Upper lobe of left lung (tissue), 4 donors: ENCODE measurements around the gene TIGD1.

ENCODE experiments used
- CTCF ChIP-seq, 6 experiments: fragments of 450-650 bp in 4 of 6; fragments of 200-600 bp in 2 of 6; sonication (generic) in 2 of 6; IDR thresholded peaks; one replicate each; pipeline ENCODE4 v1.5.1; 2016 to 2019; ENCODE audit warnings: antibody characterized with exemption in 6 of 6
- EP300 ChIP-seq, 4 donors: sonication (generic); formaldehyde crosslinking; IDR thresholded peaks; one replicate each; pipeline ENCODE4 v1.5.1; 2017; ENCODE audit warnings: antibody characterized with exemption in 4 of 4, control low read depth in 2 of 4
- POLR2A ChIP-seq, 4 donors: fragments of 450-650 bp; IDR thresholded peaks; one replicate each; pipeline ENCODE4 v1.5.1; 2016 to 2017; ENCODE audit warnings: antibody characterized with exemption in 4 of 4, mild to moderate bottlenecking in 2 of 4
- POLR2AphosphoS5 ChIP-seq, 2 donors: sonication (generic); formaldehyde crosslinking; IDR thresholded peaks; one replicate each; pipeline ENCODE4 v1.5.1; 2017; ENCODE audit warnings: antibody characterized with exemption in 2 of 2

DNA sequence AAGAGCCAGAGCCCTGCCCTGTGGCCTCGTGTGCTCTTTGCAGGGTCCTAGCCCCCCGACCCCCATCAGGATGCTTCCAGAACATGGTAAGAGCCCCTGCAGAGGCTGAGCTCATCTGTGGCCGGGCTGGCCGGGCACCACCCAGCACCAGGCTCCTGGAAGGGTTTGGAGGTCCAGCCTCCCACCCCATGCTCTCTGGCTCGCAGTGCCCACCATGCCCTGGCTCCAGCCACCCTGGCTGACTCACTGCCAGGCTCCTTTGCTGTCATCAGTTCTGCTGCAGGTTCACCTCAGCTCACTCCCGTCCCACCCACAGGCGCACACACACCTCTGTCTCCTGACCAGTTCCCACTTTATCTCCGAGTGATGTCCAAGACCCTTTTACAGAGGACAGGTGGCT lies 37.7 kb upstream of the TIGD1 start:
- no peak for TF ChIP-seq CTCF (IDR thresholded peaks at IDR 0.05)
- no peak for TF ChIP-seq EP300 (IDR thresholded peaks at IDR 0.05)
- TF ChIP-seq POLR2A (IDR thresholded peaks at IDR 0.05) = no peak
- no peak for TF ChIP-seq POLR2AphosphoS5 (IDR thresholded peaks at IDR 0.05)
